Measurements from ENCODE around the gene ZBED4. TPM values are rescaled to one million over a fixed set of nuclear protein-coding genes. Genes with fewer than 3 reads are reported as not detected.

ZBED4 gene
- total and polyA plus RNA-seq, 2 of the 13 experiments (the other 11 are each of a cell fraction or from before 2014, with no cell fraction given) = 5.4 to 9.6 TPM

- CTCF ChIA-PET (ENCODE audit: low intra/inter-chr PET ratio, low total read pairs) = no interaction called here
- over 99% methylated on average over 7 of the region's 7 CpGs for WGBS (ENCODE audit: low lambda C conversion rate)
- Histone ChIP-seq H3K9me3 (ENCODE audit: low read length) (no peaks in the 10 kb centered on the region), H3K79me2 (ENCODE audit: insufficient read depth, low read length) (peaks cover 67% of the 10 kb centered on the region), H3K36me3 (replicated peaks in 1 of 2; ENCODE audit: control insufficient read depth in 1 of 2, insufficient read depth in 2 of 2, low read length in 2 of 2) (peaks cover 0 to 2% of the 10 kb centered on the region in 2 experiments; a peak in 2 of 5 replicates), H3K4me3 (replicated peaks in 1 of 3; ENCODE audit: insufficient read depth in 1 of 3, low read depth in 2 of 3, low read length in 3 of 3) (no peak overlapping the region), H3K27ac (ENCODE audit: extremely low read length, insufficient read depth, low read length) (no peak overlapping the region), H3K9ac (ENCODE audit: insufficient read depth, low read depth, low read length) (no peak overlapping the region), H3K4me1 (ENCODE audit: insufficient read depth, low read length) (no peaks in the 10 kb centered on the region), H3K4me2 (ENCODE audit: low read depth, low read length) (no peak overlapping the region), H2AFZ (ENCODE audit: low read length) (no peak overlapping the region), H4K20me1 (ENCODE audit: insufficient read depth, low read length) (peaks cover 6% of the 10 kb centered on the region; the same call in 1 of the 2 replicates), H3K27me3 (ENCODE audit: control insufficient read depth in 1 of 2, insufficient read depth in 2 of 2, low read length in 2 of 2) (no peaks in the 10 kb centered on the region)
- no peak for FAIRE-seq
- intact Hi-C loops (cut with micrococcal nuclease; ENCODE audit: unreplicated experiment) (no loop called here), in situ Hi-C loops (cut with HindIII; ENCODE audit: extremely low pct_ligation_motif_present, low pct_unique_long_range_greater_than_20kb) (no loop called here)
- POLR2A ChIA-PET = no interaction called here
- no peak for ATAC-seq
- DNase-seq (ENCODE audit: low spot score) = no peak
- BruUV-seq (replicated peaks) = no TSS peak
- TF ChIP-seq ZNF496 (CRISPR knock-in tag; IDR thresholded peaks at IDR 0.05; ENCODE audit: insufficient replicate concordance) = no peak
- TF ChIP-seq, protein P1, sequence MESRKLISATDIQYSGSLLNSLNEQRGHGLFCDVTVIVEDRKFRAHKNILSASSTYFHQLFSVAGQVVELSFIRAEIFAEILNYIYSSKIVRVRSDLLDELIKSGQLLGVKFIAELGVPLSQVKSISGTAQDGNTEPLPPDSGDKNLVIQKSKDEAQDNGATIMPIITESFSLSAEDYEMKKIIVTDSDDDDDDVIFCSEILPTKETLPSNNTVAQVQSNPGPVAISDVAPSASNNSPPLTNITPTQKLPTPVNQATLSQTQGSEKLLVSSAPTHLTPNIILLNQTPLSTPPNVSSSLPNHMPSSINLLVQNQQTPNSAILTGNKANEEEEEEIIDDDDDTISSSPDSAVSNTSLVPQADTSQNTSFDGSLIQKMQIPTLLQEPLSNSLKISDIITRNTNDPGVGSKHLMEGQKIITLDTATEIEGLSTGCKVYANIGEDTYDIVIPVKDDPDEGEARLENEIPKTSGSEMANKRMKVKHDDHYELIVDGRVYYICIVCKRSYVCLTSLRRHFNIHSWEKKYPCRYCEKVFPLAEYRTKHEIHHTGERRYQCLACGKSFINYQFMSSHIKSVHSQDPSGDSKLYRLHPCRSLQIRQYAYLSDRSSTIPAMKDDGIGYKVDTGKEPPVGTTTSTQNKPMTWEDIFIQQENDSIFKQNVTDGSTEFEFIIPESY (CRISPR knock-in tag; IDR thresholded peaks at IDR 0.05) = peak; percentile 66
Measured at GRCh38 chr22:49877642-49878041, 24.0 kb downstream of the ZBED4 start.

DNA sequence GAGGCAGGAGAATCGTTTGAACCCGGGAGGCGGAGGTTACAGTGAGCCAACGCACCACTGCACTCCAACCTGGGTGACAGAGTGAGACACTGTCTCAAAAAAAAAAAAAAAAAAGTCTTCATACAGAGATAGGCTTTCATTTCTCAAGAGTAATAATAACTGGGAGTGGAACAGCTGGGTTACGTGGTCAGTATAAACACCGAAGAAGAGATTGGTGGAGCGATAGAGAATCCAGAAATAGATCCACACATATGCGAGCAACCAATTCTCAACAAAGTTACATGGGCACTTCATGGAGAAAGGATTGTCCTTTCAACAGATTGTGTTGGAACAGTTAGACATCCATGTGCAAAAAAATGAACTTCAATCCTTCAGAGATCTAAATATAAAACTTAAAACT, 24.6 kb downstream of the ZBED4 start:
- CTCF ChIA-PET (ENCODE audit: low intra/inter-chr PET ratio, low total read pairs) = no interaction called here
- TF ChIP-seq GTF3A (CRISPR knock-in tag; conservative IDR thresholded peaks at IDR 0.05) (no peak), ZNF672 (CRISPR knock-in tag; IDR thresholded peaks at IDR 0.05) (no peak), DNMT3B (CRISPR knock-in tag; conservative IDR thresholded peaks at IDR 0.05) (no peak), LBX2 (CRISPR knock-in tag; IDR thresholded peaks at IDR 0.05; ENCODE audit: borderline replicate concordance) (no peak), BRCA1 (CRISPR knock-in tag; IDR thresholded peaks at IDR 0.05) (no peak), KLF13 (CRISPR knock-in tag; IDR thresholded peaks at IDR 0.05) (no peak), MAFK (conservative IDR thresholded peaks at IDR 0.05 in 1 of 2, IDR thresholded peaks at IDR 0.05 in 1 of 2; ENCODE audit: low read length in 2 of 2) (no peak), NKX3-1 (CRISPR knock-in tag; IDR thresholded peaks at IDR 0.05) (no peak), NFIC (IDR thresholded peaks at IDR 0.05; ENCODE audit: low read length) (no peak), ZNF235 (CRISPR knock-in tag; IDR thresholded peaks at IDR 0.05; ENCODE audit: borderline replicate concordance) (no peak), HOMEZ (CRISPR knock-in tag; IDR thresholded peaks at IDR 0.05; ENCODE audit: low read depth) (no peak)
- TF ChIP-seq, protein P2, sequence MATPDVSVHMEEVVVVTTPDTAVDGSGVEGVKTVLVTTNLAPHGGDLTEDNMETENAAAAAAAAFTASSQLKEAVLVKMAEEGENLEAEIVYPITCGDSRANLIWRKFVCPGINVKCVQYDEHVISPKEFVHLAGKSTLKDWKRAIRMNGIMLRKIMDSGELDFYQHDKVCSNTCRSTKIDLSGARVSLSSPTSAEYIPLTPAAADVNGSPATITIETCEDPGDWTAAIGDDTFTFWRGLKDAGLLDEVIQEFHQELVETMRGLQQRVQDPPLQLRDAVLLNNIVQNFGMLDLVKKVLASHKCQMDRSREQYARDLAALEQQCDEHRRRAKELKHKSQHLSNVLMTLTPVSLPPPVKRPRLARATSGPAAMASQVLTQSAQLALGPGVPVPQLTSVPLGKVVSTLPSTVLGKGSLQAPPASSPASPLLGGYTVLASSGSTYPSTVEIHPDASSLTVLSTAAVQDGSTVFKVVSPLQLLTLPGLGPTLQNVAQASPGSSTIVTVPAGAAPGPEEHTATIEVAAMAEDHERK (CRISPR knock-in tag; IDR thresholded peaks at IDR 0.05; ENCODE audit: low read depth) = no peak

More for the DNA sequence above, 24.6 kb downstream of the ZBED4 start:
- Histone ChIP-seq H3K4me3 (replicated peaks in 1 of 3; ENCODE audit: insufficient read depth in 1 of 3, low read depth in 2 of 3, low read length in 3 of 3) (no peak overlapping the region), H3K27me3 (ENCODE audit: control insufficient read depth in 1 of 2, insufficient read depth in 2 of 2, low read length in 2 of 2) (no peaks in the 10 kb centered on the region), H2AFZ (ENCODE audit: low read length) (no peak overlapping the region), H4K20me1 (ENCODE audit: insufficient read depth, low read length) (peaks cover 3% of the 10 kb centered on the region; the same call in 1 of the 2 replicates), H3K4me2 (ENCODE audit: low read depth, low read length) (no peak overlapping the region), H3K79me2 (ENCODE audit: insufficient read depth, low read length) (peaks cover 67% of the 10 kb centered on the region), H3K9me3 (ENCODE audit: low read length) (no peaks in the 10 kb centered on the region), H3K36me3 (replicated peaks in 1 of 2; ENCODE audit: control insufficient read depth in 1 of 2, insufficient read depth in 2 of 2, low read length in 2 of 2) (peaks cover 0 to 3% of the 10 kb centered on the region in 2 experiments; a peak in 2 of 5 replicates), H3K27ac (ENCODE audit: extremely low read length, insufficient read depth, low read length) (no peak overlapping the region), H3K9ac (ENCODE audit: insufficient read depth, low read depth, low read length) (no peak overlapping the region), H3K4me1 (ENCODE audit: insufficient read depth, low read length) (no peaks in the 10 kb centered on the region)
- no peak for FAIRE-seq
- BruUV-seq (replicated peaks) = no TSS peak
- in situ Hi-C loops (cut with HindIII; ENCODE audit: extremely low pct_ligation_motif_present, low pct_unique_long_range_greater_than_20kb) (no loop called here), intact Hi-C loops (cut with micrococcal nuclease; ENCODE audit: unreplicated experiment) (no loop called here)
- POLR2A ChIA-PET = no interaction called here
- 98% methylated on average over 8 of the region's 8 CpGs for WGBS (ENCODE audit: low lambda C conversion rate)
- ATAC-seq = no peak
- no peak for DNase-seq (ENCODE audit: low spot score)

All from HepG2 (cell line).